ENCODE data around the gene PTPRN2.

DNA sequence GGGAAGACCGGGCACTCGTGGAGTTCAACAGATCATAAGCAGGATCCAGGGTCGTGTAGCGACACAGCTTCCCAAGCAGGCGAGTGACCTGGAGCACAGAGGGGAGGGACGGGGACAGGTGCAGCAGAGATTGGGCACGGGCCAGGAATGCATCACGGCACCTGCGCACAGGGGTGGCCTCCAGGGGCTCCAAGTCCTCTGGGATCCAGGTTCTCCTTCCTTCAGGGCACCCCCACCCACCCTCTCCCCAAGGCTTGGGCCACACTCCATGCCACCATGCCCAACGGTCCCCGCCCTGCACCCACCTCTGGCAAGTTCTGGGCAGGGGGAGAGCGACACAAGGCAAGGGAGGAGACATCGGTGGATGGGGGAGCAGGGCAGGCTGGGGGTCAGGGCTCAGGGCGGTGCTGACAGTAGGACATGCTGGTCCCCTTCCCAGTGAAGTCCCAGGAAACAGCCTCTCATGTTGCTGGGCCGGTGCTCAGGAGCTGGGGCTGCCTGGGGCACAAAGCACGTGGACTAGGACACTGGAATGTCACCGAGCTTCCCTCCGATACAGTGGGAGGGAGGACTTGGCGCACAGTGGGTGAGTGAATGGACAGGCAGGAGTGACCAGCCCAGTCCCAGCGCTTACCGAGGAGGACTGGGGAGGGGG lies 597.3 kb downstream of the PTPRN2 start:
- TF ChIP-seq, protein P1, sequence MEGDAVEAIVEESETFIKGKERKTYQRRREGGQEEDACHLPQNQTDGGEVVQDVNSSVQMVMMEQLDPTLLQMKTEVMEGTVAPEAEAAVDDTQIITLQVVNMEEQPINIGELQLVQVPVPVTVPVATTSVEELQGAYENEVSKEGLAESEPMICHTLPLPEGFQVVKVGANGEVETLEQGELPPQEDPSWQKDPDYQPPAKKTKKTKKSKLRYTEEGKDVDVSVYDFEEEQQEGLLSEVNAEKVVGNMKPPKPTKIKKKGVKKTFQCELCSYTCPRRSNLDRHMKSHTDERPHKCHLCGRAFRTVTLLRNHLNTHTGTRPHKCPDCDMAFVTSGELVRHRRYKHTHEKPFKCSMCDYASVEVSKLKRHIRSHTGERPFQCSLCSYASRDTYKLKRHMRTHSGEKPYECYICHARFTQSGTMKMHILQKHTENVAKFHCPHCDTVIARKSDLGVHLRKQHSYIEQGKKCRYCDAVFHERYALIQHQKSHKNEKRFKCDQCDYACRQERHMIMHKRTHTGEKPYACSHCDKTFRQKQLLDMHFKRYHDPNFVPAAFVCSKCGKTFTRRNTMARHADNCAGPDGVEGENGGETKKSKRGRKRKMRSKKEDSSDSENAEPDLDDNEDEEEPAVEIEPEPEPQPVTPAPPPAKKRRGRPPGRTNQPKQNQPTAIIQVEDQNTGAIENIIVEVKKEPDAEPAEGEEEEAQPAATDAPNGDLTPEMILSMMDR (IDR thresholded peaks at IDR 0.05) = no peak
- TF ChIP-seq EP300 (IDR thresholded peaks at IDR 0.05) (no peak), POLR2A (IDR thresholded peaks at IDR 0.05) (no peak), POLR2AphosphoS5 (IDR thresholded peaks at IDR 0.05) (no peak)
